Posterior cingulate gyrus (tissue), 11 donors: ENCODE results near the gene MLPH.

Experiments
- DNase-seq, 10 donors: peaks; one replicate each; pipeline versions ENCODE4 v3.0.0 to v3.0.0-alpha.2; 2020 to 2021; ENCODE audit warnings: mixed read lengths in 3 of 10
- intact Hi-C: fragments of 100-400 bp; cut with DNase I; formaldehyde crosslinking; loops from one replicate; pipeline ENCODE4 v1.15.1; 2023

The MLPH gene

GRCh38 chr2:237512774-237513466 lies 25.9 kb downstream of the MLPH start:
- intact Hi-C loops = loop anchor here (1.0 to 10.0 kb wide), 2 partner anchors 59 to 232 kb away; no protein-coding TSS in a partner anchor
- peak; percentile 73 to 98 (median 83) for DNase-seq

GRCh38 chr2:237513693-237514092 lies 26.6 kb downstream of the MLPH start:
- intact Hi-C loops = loop anchor here (10.0 kb wide), 1 partner anchor 231 kb away; no protein-coding TSS in a partner anchor
- DNase-seq = peak in 2 of 10 donors; percentile 11 to 54

- peak in 1 of 10 donors; percentile 14 for DNase-seq
Measured at GRCh38 chr2:237514474-237515130, 27.6 kb downstream of the MLPH start.

GRCh38 chr2:237515166-237515565 lies 28.1 kb downstream of the MLPH start:
- DNase-seq = peak in 1 of 10 donors; percentile 22
- intact Hi-C loops = loop anchor here (10.0 kb wide), 1 partner anchor 230 kb away; no protein-coding TSS in a partner anchor

More at GRCh38 chr2:237514474-237515130, 27.6 kb downstream of the MLPH start:
- intact Hi-C loops = loop anchor here (10.0 kb wide), 1 partner anchor 230 kb away; no protein-coding TSS in a partner anchor

GRCh38 chr2:237515621-237516275 lies 28.7 kb downstream of the MLPH start:
- peak in 2 of 10 donors; percentile 50 to 62 for DNase-seq
- intact Hi-C loops = loop anchor here (10.0 kb wide), 1 partner anchor 229 kb away; no protein-coding TSS in a partner anchor

GRCh38 chr2:237517163-237517562 lies 30.1 kb downstream of the MLPH start:
- intact Hi-C loops = loop anchor here (10.0 kb wide), 1 partner anchor 228 kb away; no protein-coding TSS in a partner anchor
- DNase-seq = peak in 1 of 10 donors; percentile 3

GRCh38 chr2:237517990-237518389 lies 30.9 kb downstream of the MLPH start:
- DNase-seq = peak in 2 of 10 donors; percentile 2 to 4

GRCh38 chr2:237519506-237520245 lies 32.6 kb downstream of the MLPH start:
- peak in 1 of 10 donors; percentile 61 for DNase-seq
- intact Hi-C loops = loop anchor here (10.0 kb wide), 1 partner anchor 225 kb away; no protein-coding TSS in a partner anchor

More at GRCh38 chr2:237517990-237518389, 30.9 kb downstream of the MLPH start:
- intact Hi-C loops = loop anchor here (10.0 kb wide), 1 partner anchor 227 kb away; no protein-coding TSS in a partner anchor

GRCh38 chr2:237520290-237520689 lies 33.2 kb downstream of the MLPH start:
- intact Hi-C loops = no loop called here
- DNase-seq = no peak

- peak in 1 of 10 donors; percentile 31 for DNase-seq
- intact Hi-C loops = no loop called here
Measured at GRCh38 chr2:237524631-237525030, 37.6 kb downstream of the MLPH start.

GRCh38 chr2:237525559-237526157 lies 38.6 kb downstream of the MLPH start:
- intact Hi-C loops = no loop called here
- peak in 1 of 10 donors; percentile 76 for DNase-seq

- intact Hi-C loops = no loop called here
- peak in 1 of 10 donors; percentile 36 for DNase-seq
Measured at GRCh38 chr2:237527233-237527632, 40.2 kb downstream of the MLPH start.

- intact Hi-C loops = no loop called here
- no peak for DNase-seq
Measured at GRCh38 chr2:237527766-237528165, 40.7 kb downstream of the MLPH start.

- peak in 1 of 10 donors; percentile 73 for DNase-seq
- intact Hi-C loops = no loop called here
Measured at GRCh38 chr2:237529452-237530402, 42.7 kb downstream of the MLPH start.

GRCh38 chr2:237530472-237531433 lies 43.7 kb downstream of the MLPH start:
- DNase-seq = peak in 1 of 10 donors; percentile 62
- intact Hi-C loops = no loop called here

GRCh38 chr2:237532160-237532559 lies 45.1 kb downstream of the MLPH start:
- intact Hi-C loops = no loop called here
- DNase-seq = peak in 1 of 10 donors; percentile 7

GRCh38 chr2:237533668-237534161 lies 46.7 kb downstream of the MLPH start:
- intact Hi-C loops = no loop called here
- DNase-seq = peak in 1 of 10 donors; percentile 55
